Right lobe of liver (tissue), 6 donors: Measurements from ENCODE around the gene DNAL4. TPM values are rescaled to one million over a fixed set of nuclear protein-coding genes. Genes with fewer than 3 reads are reported as not detected.

Source experiments
- ATAC-seq, 4 donors: fragments of 200-7000 bp; cut with Tn5 transposase; one replicate each; pipeline ENCODE4 v1.9.1; 2020; ENCODE audit warnings: mild to moderate bottlenecking in 4 of 4, moderate library complexity in 4 of 4
- DNase-seq, 3 donors: peaks; one replicate each; pipeline ENCODE4 v3.0.0-alpha.2; 2020
- H3K27ac ChIP-seq, 3 donors: fragments of 200-600 bp; one replicate each; pipeline ENCODE4 v1.8.0; 2022
- H3K27me3 ChIP-seq, 2 donors: fragments of 200-600 bp; one replicate each; pipeline ENCODE4 v1.8.0; 2022
- H3K36me3 ChIP-seq, 4 donors: fragments of 200-600 bp; sonication (generic) in 1 of 4; one replicate each; pipeline versions ENCODE4 v1.5.1 to v1.8.0; 2017 to 2022; ENCODE audit warnings: control low read depth in 1 of 4
- H3K4me1 ChIP-seq, 4 donors: fragments of 200-600 bp; sonication (generic) in 1 of 4; one replicate each; pipeline versions ENCODE4 v1.5.1 to v1.8.0; 2017 to 2022; ENCODE audit warnings: control low read depth in 1 of 4
- H3K4me3 ChIP-seq, 3 donors: fragments of 200-600 bp; one replicate each; pipeline ENCODE4 v1.8.0; 2022
- H3K9me3 ChIP-seq, 4 donors: fragments of 200-600 bp; sonication (generic) in 1 of 4; one replicate each; pipeline versions ENCODE4 v1.5.1 to v1.8.0; 2017 to 2022; ENCODE audit warnings: control low read depth in 1 of 4
- POLR2A ChIP-seq: fragments of 450-650 bp; IDR thresholded peaks from one replicate; pipeline ENCODE4 v1.6.1; 2017; ENCODE audit warnings: antibody characterized with exemption, mild to moderate bottlenecking
- WGBS: methylation state at CpG from one replicate; pipeline ENCODE4 v1.1.6; 2018; ENCODE audit warnings: low coverage, low lambda C conversion rate; ENCODE audit not compliant: insufficient coverage; ENCODE audit errors: missing lambda C conversion rate; 5-methylcytosine and 5-hydroxymethylcytosine counted together
- intact Hi-C, 2 donors: fragments of 100-400 bp; cut with DNase I; formaldehyde crosslinking; loops; one replicate each; pipeline versions ENCODE4 v1.11.2 to v1.14.1; 2022
- total RNA-seq, 6 experiments: library from RNA; depleted of rRNA in 2 of 6; stranded (reverse); fragments of >200 nt in 2 of 6; fragmentation: NEBNext Ultra II Directional in 3 of 6; extraction: Animal tissue kit (Norgen Biotek cat#: 25700) in 3 of 6; gene quantifications; one replicate each; pipeline versions ENCODE4 v1.1.0 to v1.2.4, GENCODE V29; 2016 to 2023
- TF ChIP-seq, protein P1 (sequence below), 4 donors: fragments of 200-600 bp in 3 of 4; fragments of 450-650 bp in 1 of 4; IDR thresholded peaks; one replicate each; pipeline versions ENCODE4 v1.5.1 to v1.8.0; 2016 to 2022; ENCODE audit warnings: antibody characterized with exemption in 4 of 4, mild to moderate bottlenecking in 2 of 4
- donor health status: DM: no; HTN: yes; CAD: no.
- donor health status: DM: no; HTN: no; CAD: no.
- donor health status: DM: no; HTN: no; CAD: no.
- donor health status: DM: no; HTN: yes; CAD: no.
- donor health status: DM: no; HTN: yes; CAD: no.

The DNAL4 gene
- total RNA-seq, 6 experiments from 2014 or later = 2.0 to 6.2 (median 5.1) TPM

DNA sequence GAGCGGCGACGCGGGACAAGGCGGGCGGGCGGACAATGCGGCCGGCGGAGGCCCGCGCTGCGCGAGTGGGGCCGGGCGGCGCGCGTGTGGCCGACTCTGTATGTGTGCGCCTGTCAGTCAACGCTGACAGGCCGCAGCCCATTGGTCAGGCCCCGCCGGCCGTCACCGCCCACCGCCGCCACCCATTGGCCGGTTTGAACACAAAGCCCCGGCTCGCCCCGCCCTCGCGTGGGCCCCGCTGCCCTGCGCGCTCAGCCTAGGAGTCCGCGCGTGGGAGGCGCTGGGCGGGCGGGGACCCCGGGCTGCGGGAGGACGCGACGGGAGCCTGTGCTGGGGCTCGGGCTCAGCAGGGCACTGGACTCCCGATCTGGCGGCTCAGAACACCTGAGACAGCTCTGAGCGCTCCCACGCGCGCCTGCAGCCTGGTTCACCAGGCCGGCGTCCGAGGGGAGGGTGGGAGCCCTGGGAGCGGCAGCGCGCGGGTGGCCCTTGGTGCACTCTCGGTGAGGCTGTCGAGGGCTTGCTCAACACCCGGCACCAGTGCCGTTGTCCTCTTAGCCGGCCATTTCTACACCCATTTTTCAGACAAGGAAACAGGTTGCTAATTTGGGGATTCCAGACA lies 37.9 kb downstream of the DNAL4 start, which contains the start of gene SUN2:
TSS of gene SUN2 (minus strand) at position 88 of the 622 bp plus-strand sequence. CDS start 3,370 bp downstream, outside the sequence.
- Histone ChIP-seq H3K4me1 (peaks cover 0 to 43% (median 5%) of the 10 kb centered on the region in 4 donors), H3K27me3 (no peaks in the 10 kb centered on the region), H3K4me3 (peak within 1 kb of the TSS; percentile 62 to 69 (median 63)), H3K36me3 (peaks cover 0 to 20% (median 15%) of the 10 kb centered on the region in 4 donors), H3K9me3 (no peaks in the 10 kb centered on the region), H3K27ac (peak within 1 kb of the TSS; percentile 92 to 100 (median 99))
- intact Hi-C loops = no loop called here
- TF ChIP-seq, protein P1, sequence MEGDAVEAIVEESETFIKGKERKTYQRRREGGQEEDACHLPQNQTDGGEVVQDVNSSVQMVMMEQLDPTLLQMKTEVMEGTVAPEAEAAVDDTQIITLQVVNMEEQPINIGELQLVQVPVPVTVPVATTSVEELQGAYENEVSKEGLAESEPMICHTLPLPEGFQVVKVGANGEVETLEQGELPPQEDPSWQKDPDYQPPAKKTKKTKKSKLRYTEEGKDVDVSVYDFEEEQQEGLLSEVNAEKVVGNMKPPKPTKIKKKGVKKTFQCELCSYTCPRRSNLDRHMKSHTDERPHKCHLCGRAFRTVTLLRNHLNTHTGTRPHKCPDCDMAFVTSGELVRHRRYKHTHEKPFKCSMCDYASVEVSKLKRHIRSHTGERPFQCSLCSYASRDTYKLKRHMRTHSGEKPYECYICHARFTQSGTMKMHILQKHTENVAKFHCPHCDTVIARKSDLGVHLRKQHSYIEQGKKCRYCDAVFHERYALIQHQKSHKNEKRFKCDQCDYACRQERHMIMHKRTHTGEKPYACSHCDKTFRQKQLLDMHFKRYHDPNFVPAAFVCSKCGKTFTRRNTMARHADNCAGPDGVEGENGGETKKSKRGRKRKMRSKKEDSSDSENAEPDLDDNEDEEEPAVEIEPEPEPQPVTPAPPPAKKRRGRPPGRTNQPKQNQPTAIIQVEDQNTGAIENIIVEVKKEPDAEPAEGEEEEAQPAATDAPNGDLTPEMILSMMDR (IDR thresholded peaks at IDR 0.05) = no peak
- peak; percentile 77 for TF ChIP-seq POLR2A
- ATAC-seq = peak; percentile 59 to 76 (median 68)
- 0% methylated on average over 5 of the region's 68 CpGs for WGBS
- peak; percentile 96 to 98 (median 97) for DNase-seq

DNA sequence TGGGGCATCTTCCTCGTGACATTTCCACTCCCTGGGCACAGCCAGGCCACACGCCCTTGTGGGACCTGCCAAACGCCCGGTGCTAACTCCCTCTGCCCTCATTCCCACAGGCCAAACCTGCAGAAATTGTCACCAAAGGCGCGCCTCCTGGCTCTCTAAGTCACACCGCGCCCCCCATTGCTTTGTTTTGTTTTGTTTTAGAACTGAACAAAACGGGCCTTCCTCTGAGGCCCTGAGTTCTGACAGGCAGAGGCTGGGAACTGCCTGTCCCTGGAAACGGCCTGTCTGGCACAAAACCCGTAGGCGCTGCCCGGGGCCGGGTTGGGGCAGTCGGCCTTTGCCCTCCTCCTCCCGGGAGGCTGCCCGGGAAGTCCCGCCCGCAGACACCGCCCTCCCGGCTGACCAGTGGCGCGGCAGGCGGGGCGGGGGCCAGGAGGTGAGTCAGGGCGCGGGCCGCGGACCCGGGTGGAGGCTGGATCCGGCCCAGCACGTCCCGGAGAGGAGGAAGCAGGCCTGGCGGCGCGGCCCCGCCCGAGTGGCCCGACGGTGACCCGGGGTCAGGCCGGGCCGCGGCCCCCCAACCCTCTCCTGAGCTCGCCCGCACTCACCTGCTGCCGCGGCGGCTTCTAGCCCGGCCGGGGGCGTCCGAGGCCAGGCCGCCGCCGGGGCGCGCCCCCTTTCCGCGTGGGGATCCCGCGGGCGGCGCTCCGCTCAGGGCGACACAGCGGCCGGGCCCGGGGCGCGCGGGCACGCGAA lies 38.6 kb downstream of the DNAL4 start:
- intact Hi-C loops = no loop called here
- ATAC-seq (peak; percentile 74 to 84 (median 78)), DNase-seq (peak; percentile 98 to 99 (median 98))
- Histone ChIP-seq H3K27ac (peak overlapping the region; percentile 92 to 100 (median 99)), H3K4me1 (peaks cover 0 to 43% (median 5%) of the 10 kb centered on the region in 4 donors), H3K27me3 (no peaks in the 10 kb centered on the region), H3K9me3 (no peaks in the 10 kb centered on the region), H3K4me3 (peak overlapping the region; percentile 62 to 69 (median 62)), H3K36me3 (peaks cover 0 to 27% (median 19%) of the 10 kb centered on the region in 4 donors)
- WGBS = 0% methylated on average over 11 of the region's 74 CpGs
- TF ChIP-seq, protein P1 (IDR thresholded peaks at IDR 0.05) = no peak
- peak; percentile 89 for TF ChIP-seq POLR2A

DNA sequence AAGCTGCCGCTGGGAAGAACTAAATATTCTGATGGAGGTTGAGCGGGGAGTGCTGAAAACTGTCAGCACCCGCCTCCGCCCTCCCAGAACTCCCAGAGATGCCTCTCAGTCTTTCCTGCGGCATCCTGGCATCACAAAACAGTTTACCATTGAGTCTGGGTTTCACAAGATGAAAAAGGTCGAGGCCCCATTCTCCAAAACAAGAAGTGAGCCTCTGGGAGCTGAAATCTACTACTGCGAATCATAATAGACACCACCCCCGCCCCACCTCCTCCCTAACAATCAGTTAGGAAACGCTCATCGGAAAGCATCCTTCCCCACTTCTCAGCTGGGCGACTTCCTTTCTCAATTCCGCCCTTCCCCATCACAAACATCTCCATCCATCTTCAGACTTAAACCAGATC lies 39.2 kb downstream of the DNAL4 start:
- TF ChIP-seq POLR2A = no peak
- TF ChIP-seq, protein P1 (IDR thresholded peaks at IDR 0.05) = no peak
- intact Hi-C loops = no loop called here
- Histone ChIP-seq H3K36me3 (peaks cover 0 to 33% (median 22%) of the 10 kb centered on the region in 4 donors), H3K4me1 (peaks cover 0 to 43% (median 5%) of the 10 kb centered on the region in 4 donors), H3K4me3 (peak overlapping the region; percentile 62 to 69 (median 62)), H3K27ac (peak overlapping the region; percentile 92 to 100 (median 99)), H3K9me3 (no peaks in the 10 kb centered on the region), H3K27me3 (no peaks in the 10 kb centered on the region)
- ATAC-seq (peak in 3 of 4 donors; percentile 2 to 12 (median 10)), DNase-seq (no peak)
- 8% methylated on average over 10 of the region's 12 CpGs for WGBS

DNA sequence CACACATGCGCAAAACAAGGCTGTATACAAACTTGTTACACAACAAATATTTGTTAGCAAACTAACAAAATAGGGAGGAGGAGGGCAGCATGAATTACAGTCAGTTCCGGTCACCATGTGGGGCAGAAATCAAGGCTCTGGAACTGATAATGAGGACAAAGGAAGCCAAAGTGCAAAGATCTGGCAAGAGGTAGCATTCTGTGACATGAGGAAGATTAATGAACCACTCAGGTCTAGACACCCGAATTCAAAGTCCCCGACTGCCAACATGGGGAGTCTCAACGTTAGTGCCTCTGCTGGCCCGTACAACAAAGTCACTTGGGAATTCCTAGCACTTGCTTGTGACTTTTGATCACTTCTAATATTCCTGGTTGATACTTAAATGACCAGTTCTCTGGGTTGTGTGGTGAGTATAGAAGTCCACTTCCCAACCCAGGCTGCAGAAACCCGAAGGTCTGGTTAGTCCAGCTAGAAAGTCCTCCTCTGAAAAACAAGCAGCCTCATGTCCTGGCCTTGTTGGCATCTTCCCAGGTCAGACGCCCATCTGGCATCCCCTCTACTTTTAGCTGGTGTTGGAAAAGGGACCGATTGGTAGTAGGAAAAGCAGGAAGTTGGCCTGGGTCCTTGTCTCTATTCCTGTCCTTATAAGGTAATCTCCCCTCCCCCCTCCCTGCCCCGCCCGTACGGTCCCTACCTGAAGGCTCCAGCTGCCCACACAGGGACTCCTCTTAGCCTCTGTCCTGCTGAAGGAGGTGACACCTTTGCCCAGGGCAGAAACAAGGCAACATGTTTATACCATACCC lies 39.8 kb downstream of the DNAL4 start:
- WGBS = 3% methylated on average over 8 of the region's 12 CpGs
- TF ChIP-seq, protein P1 (IDR thresholded peaks at IDR 0.05) = no peak
- peak; percentile 46 for TF ChIP-seq POLR2A
- ATAC-seq = peak; percentile 61 to 69 (median 64)
- Histone ChIP-seq H3K4me1 (peaks cover 0 to 43% (median 5%) of the 10 kb centered on the region in 4 donors), H3K9me3 (no peaks in the 10 kb centered on the region), H3K27ac (peak overlapping the region; percentile 92 to 100 (median 99)), H3K27me3 (no peaks in the 10 kb centered on the region), H3K36me3 (peaks cover 0 to 39% (median 25%) of the 10 kb centered on the region in 4 donors), H3K4me3 (peak overlapping the region; percentile 62 to 69 (median 62))
- DNase-seq = peak; percentile 68 to 88 (median 80)
- intact Hi-C loops = no loop called here
